ENCODE data around the gene RFPL1. TPM values are rescaled to one million over a fixed set of nuclear protein-coding genes. Genes with fewer than 3 reads are reported as not detected.
A peak's percentile ranks its signal among the peaks of the same experiment; 100 is the strongest.

The RFPL1 gene
- total RNA-seq, 1 donor from 2014 or later: not detected

GRCh38 chr22:29443452-29443851 lies 5.1 kb downstream of the RFPL1 start:
- DNase-seq: no peak

DNA sequence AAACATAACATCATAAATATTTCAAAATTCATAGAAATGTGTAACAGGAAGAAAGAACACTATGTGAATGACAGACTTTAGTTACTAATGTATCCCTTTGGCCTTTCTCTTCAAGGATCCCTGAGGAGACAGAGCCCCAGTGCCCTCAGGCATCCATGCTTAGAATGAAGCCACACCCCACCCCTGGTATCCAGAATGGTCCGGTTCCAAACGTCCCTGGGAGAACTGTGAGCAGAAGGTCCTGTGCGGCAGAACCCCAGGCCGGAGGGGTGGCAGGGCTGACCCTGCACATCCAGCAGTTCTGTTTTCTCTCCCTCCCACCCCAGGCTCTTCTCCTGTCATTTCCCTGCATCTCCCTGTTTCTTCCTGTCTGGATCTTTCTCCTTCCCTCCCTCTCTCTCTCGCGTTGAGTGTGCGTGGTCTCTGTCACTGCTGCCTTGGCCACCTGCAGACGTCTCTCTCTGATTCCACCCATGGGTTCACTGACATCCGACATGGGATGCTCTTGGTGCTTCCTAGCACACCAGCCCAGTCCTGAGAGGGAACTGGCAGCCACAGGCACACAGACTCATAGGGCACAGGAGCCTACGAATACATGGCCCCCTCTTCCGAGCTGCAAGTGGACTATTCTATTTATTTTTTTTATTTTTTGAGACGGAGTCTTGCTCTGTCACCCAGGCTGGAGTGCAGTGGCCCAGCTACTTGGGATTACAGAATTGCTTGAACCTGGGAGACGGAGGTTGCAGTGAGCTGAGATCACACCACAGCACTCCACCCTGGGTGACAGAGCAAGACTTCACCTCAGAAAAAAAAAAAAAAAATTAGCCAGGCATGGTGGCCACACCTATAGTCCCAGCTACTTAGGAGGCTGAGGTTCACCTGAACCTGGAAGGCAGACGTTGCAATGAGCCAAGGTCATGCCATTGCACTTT lies 5.7 kb downstream of the RFPL1 start:
- no peak for DNase-seq

DNA sequence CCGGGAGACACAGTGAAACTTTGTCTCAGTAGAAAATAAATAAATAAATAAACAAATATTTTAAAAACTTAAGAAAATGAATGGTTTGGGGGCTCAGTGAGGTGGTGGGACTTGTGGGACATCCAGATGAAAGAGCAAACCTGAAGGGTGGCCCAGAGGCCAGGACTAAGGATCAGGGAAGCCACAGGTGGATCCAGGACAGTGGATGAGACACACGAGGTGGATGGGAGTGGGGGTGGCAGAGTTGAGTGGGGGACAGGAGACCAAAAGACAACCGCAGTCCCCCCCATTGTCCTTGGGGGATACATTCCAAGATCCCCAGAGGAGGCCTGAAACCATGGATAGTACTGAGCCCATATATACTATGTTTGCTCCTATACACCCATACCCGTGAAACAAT lies 7.1 kb downstream of the RFPL1 start:
- DNase-seq: no peak

GRCh38 chr22:29447906-29448305 lies 9.5 kb downstream of the RFPL1 start:
- no peak for DNase-seq

GRCh38 chr22:29449296-29449875 lies 11.0 kb downstream of the RFPL1 start:
- DNase-seq: no peak

GRCh38 chr22:29450222-29450621 lies 11.8 kb downstream of the RFPL1 start:
- DNase-seq: no peak

- DNase-seq: no peak
Observed at GRCh38 chr22:29451863-29452262, 13.5 kb downstream of the RFPL1 start.

DNA sequence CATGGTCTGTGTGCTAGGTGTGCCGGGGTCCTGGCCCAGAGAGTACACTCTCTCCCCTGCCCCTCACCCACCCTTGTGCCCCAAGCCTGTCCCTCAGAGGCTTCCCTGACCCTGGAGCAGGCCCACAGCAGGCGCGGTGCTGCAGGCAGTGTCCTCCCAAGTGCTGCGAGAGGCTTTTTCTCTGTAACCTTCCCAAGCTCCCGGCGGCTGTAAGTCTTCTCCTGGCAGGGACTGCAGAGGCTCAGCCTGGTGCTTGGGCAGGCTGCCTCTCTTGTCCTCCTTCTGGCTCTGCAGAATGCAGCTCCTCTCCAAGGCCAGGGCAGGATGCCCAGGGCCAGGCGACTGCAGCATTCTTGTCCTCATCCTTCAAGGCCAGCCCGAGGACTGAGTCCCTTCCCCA lies 15.9 kb downstream of the RFPL1 start:
- DNase-seq: no peak

- no peak for DNase-seq
Observed at GRCh38 chr22:29456211-29456671, 17.9 kb downstream of the RFPL1 start.

DNA sequence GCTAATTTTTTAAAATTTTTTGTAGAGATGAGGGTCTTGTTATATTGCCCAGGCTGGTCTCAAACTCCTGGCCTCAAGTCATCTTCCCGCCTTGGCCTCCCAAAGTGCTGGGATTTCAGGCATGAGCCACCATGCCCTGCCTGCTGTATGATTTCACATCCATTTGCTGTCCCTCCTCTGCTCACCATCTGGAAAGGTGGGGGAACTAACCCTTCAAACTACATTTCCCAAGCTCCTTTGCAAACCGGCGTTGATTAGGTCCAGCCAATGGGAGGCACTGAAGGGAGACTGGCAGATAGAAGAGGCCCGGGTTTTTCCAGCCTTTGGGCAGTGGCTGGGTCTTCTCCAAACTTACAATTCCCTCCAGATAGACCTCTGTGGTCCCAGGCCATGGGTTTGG lies 19.3 kb downstream of the RFPL1 start:
- DNase-seq: no peak

DNA sequence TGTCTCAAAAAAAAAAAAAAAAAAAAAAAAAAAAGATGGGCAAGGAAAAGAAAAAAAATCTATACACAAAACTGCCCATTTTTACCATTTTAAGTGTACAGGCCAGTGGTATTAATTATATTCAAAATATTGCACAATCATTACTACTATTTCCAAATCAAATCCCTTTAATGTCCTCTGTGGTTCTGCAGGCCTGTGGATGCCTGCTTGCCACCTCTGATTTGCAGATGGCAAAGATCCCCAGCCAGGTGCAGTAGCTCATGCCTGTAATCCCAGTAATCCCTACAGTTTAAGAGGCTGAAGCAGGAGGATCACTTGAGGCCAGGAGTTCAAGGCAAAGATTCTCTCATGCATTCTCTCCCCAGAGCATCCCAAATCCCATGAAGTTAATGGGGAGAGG lies 20.2 kb downstream of the RFPL1 start:
- no peak for DNase-seq

- DNase-seq: no peak
Observed at GRCh38 chr22:29459773-29460172, 21.4 kb downstream of the RFPL1 start.

DNA sequence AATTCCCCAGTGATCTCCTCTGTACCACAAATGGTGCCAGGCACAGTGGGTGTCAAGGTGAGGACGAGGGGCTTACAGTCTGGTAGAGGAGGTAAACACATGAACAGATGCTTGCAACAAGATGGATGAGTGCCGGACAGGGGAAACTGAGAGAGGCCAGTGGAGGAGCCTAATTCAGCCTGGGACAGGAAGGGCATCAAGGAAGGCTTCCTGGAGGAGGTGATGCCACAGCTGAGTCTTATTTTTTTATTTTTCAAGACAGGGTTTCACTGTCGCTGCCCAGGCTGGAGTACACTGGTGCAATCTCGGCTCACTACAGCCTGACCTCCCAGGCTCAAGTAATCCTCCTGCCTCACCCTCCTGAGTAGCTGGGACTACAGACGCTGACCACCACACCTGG lies 22.9 kb downstream of the RFPL1 start:
- DNase-seq: no peak

GRCh38 chr22:29463629-29464028 lies 25.2 kb downstream of the RFPL1 start:
- DNase-seq: no peak

DNA sequence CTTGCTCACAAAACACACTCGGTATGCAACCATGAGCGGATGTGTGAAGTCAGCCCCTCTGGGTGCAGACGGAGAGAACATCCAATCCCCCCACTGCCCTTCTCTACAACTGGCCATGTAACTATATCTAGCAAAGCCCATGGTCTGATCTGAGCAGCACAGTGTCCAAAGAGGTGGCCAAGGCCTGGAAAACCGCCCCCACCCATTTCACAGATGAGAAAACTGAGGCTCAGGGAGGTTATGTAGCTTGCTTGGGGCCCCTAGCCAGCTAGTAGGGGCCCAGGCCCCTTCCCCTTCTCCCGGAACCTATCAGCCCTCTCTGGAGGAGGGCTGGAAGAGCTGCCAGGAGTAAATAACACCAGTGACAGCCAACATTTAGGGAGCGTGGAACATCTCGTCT lies 26.2 kb downstream of the RFPL1 start:
- DNase-seq: no peak

DNA sequence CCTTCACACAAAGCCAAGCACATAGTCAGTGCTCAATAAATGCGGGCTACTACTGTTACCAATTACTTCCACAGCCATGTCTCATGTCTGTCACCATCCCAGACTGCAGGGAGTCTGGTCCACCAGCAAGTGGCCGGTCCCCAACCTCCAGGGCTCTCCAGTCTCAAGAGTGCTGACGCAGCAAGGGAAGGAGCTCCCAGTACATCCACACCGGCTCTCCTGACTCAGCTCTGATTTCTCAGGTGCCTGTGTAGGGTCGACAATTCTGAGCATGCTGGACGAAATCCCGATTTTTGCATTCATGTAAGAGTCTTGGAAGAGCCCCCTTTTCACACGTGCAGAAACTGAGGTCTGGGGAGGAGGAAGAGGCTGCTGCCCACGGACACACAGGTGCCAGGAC lies 31.4 kb downstream of the RFPL1 start:
- DNase-seq: no peak

DNA sequence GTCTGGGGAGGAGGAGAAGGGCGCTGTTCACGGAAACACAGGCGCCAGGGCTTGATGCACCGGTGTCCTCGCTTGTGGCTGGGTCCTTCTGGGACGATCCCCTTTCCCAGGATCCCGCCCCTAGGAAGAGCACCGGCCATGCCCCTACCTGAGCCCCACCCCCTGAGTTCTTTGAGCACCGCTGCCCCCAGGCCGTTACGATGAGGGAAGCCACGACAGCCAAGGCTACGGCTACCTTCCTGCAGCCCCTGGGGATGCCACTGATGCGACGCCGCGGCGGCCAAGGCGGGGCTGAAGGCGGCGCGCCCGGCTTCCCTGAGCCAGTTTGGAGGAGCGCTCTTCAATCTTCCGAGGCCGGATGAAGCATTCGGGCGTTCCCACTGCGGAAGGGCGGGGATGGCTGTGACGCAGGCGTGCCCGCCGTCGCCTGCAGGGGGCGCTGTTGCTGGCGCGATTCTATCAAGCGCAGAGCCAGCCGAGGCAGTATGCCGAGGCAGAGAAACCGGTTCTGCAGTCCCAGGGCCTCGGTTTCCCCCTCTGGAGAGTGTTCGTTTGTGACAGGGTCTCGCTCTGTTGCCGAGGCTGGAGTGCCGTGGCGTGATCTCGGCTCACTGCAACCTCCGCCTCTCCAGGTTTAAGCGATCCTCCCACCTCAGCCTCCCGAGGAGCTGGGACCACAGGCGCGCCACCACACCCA lies 31.9 kb downstream of the RFPL1 start:
- peak; percentile 55 for DNase-seq

DNA sequence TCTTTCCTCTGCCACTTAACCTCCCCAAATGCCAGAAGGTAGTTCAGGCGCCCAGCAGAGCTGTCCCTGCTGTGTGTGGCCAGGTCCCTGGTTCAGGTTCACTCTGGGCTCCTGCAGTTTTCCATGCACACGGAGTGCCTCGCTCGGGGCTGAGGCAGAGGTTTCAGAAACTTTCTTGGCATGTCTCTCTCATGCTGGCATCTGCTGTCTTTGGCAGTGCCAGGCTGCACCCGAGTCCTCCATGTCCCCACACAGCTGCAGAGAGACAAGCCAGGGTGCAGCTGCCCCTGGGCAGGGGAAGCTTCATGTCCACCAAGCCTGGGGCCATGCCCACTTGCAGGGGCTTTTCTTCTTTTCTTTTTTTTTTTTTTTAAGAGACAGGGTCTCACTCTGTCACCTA lies 34.6 kb downstream of the RFPL1 start:
- no peak for DNase-seq

- DNase-seq: no peak
Observed at GRCh38 chr22:29475550-29475949, 37.2 kb downstream of the RFPL1 start.

DNA sequence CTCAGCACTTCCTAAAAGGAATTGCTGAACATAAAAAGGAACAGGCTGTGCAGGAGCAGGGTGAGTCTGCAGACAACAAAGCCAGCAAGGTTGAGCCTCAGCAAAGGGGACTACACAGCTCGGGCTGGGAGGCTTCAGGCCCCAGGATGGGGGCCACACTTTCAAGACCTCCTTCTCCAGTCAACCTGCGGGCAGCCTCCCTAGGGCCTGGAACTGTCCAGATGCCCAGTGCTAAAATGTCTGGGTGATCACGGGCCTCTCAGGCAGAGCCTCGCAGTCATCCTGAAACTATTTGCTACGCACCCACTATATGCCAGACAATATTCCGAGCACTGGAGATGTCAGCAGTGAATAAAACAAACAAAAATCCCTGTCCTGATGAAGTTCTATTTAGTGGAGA lies 37.7 kb downstream of the RFPL1 start:
- no peak for DNase-seq

- no peak for DNase-seq
Observed at GRCh38 chr22:29477723-29478318, 39.4 kb downstream of the RFPL1 start.

DNA sequence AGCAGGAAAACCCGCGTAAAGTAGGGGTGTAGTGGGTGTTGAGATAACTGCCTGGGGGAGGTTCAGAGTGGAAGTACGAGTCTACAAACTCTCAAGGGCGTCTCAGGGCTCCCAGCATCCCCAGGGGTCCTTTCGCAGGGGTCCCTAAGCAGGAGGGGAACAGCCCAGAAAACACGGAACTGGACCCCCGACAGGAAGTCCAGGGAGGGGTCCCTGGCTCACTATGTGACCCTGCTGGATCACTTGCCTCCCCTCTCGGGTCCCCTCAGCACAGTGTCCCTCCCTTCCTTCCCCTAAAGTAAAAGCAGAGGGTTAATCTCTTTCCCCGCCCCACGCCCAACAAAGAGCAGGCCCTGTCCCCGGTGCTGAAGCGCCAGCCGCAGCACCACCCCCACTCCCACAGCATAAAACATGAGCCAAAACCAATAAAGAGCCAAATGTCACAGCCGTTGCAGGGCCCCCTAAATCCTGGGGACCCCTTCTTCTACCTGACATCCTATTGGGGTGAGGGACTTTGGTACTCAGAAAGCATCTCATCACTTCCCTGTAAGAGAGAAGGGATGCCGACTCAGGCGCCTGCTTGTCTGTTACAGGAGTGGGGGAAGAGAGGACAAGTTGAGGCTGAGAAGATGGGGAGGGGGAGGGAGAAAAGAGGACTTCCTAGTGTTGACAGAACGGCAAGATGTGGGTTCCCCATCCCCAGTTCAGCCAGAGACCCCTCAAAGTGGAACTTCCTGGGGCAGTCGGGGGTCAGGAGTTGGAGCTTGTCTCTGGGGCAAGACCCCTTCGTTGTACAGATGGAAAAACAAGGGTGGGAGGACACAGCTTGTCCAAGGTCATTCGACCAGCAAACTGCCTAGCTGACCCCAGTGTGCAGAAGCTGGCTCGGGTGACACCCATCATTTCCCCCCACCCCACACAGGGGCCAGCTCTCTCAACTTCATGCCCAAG lies 40.2 kb downstream of the RFPL1 start:
- DNase-seq: no peak

Data from occipital lobe (tissue), 2 donors.